Mesendoderm (in vitro differentiated cells): ENCODE measurements around the gene AMFR.
A peak's percentile ranks its signal among the peaks of the same experiment; 100 is the strongest.

Source experiments
- DNase-seq: peaks from one replicate; pipeline ENCODE4 v3.0.0; 2013
- H2AK5ac ChIP-seq: 2 replicates; pipeline ENCODE4 v1.6.1; 2013; ENCODE audit warnings: low read length, inconsistent platforms
- H2BK120ac ChIP-seq: 2 replicates; pipeline ENCODE4 v1.6.1; 2013; ENCODE audit warnings: low read depth, mild to moderate bottlenecking, low read length, moderate library complexity, mixed read lengths
- H2BK15ac ChIP-seq: replicated peaks from 2 replicates; pipeline ENCODE4 v1.6.1; 2013; ENCODE audit warnings: low read depth, mild to moderate bottlenecking, moderate library complexity
- H2BK5ac ChIP-seq: 2 replicates; pipeline ENCODE4 v1.6.1; 2013; ENCODE audit warnings: low read length, inconsistent platforms
- H3K18ac ChIP-seq: 2 replicates; pipeline ENCODE4 v1.6.1; 2013; ENCODE audit warnings: mild to moderate bottlenecking, low read length, mixed read lengths
- H3K23ac ChIP-seq: one replicate; pipeline ENCODE4 v1.6.1; 2013; ENCODE audit warnings: low read length
- H3K27ac ChIP-seq: 2 replicates; pipeline ENCODE4 v1.5.1; 2013; ENCODE audit warnings: low read depth, mild to moderate bottlenecking, inconsistent platforms, low read length, moderate library complexity
- H3K27me3 ChIP-seq: 2 replicates; pipeline ENCODE4 v1.6.1; 2013; ENCODE audit warnings: low read length, control low read depth, mild to moderate bottlenecking, inconsistent platforms; ENCODE audit not compliant: insufficient read depth, poor library complexity
- H3K36me3 ChIP-seq: 2 replicates; pipeline ENCODE4 v1.6.1; 2013; ENCODE audit warnings: low read length, inconsistent platforms; ENCODE audit not compliant: control insufficient read depth, insufficient read depth
- H3K4ac ChIP-seq: one replicate; pipeline ENCODE4 v1.6.1; 2013; ENCODE audit warnings: low read depth, mild to moderate bottlenecking, low read length, moderate library complexity
- H3K4me1 ChIP-seq: 2 replicates; pipeline ENCODE4 v1.6.1; 2013; ENCODE audit warnings: low read depth, low read length, inconsistent platforms; ENCODE audit not compliant: control insufficient read depth
- H3K4me2 ChIP-seq: 2 replicates; pipeline ENCODE4 v1.6.1; 2013; ENCODE audit warnings: low read length
- H3K4me3 ChIP-seq: 2 replicates; pipeline ENCODE4 v1.5.1; 2013; ENCODE audit warnings: mild to moderate bottlenecking, low read length
- H3K56ac ChIP-seq: one replicate; pipeline ENCODE4 v1.6.1; 2013; ENCODE audit warnings: low read length
- H3K79me1 ChIP-seq: 2 replicates; pipeline ENCODE4 v1.6.1; 2013; ENCODE audit warnings: low read length, inconsistent platforms
- H3K79me2 ChIP-seq: 2 replicates; pipeline ENCODE4 v1.6.1; 2013; ENCODE audit warnings: mild to moderate bottlenecking, low read length; ENCODE audit not compliant: control insufficient read depth, insufficient read depth
- H3K9ac ChIP-seq: 2 replicates; pipeline ENCODE4 v1.6.1; 2013; ENCODE audit warnings: low read length, inconsistent platforms
- H4K5ac ChIP-seq: one replicate; pipeline ENCODE4 v1.6.1; 2013; ENCODE audit warnings: low read length
- H4K8ac ChIP-seq: one replicate; pipeline ENCODE4 v1.6.1; 2013; ENCODE audit warnings: low read depth, mild to moderate bottlenecking, control low read depth, low read length, moderate library complexity
- WGBS: extraction: QIAGEN DNeasy Blood & Tissue Kit; methylation state at CpG from one replicate; pipeline ENCODE4 v1.1.7; 2013; ENCODE audit warnings: low lambda C conversion rate, missing lambda C conversion rate; ENCODE audit not compliant: insufficient coverage; ENCODE audit errors: extremely low coverage; 5-methylcytosine and 5-hydroxymethylcytosine counted together

The AMFR gene

DNA sequence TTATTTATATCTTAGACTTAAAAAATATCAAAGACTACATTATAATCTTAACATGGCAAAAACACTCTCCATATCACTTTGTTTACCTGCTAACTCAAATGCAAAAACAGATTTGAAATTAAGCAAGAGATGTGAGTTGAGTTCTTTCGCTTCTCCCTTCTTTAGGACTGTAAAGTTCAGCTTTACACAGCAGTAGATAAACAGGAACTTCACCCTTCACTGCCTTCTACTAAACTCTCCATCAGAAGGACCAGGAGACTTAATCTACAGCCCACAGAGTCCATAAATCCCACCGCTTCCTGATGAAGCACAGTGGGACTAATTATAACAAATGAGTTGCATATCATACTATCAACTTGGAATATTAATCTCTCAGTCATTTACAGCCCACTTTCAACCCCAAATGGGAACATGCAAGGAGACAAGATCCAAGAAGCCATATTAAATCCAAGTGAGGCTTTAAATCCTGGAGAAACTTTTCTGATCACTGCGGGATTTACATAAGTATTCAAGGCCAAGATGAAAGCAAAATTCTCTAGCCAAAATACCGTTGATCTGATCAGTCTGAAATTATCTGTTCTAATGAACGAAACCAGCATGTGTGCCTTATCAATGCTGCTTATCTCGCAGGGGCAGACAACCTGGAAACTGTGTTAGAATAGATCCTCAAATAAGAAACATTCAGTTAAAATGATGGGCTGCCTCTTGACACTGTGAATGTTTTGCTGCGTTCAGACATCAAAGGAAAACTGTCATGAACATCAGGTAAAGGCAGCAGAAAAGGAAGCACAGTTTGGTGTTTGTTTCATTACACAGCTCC, 1.6 kb downstream of the AMFR start:
- Histone ChIP-seq H3K9ac (peak overlapping the region; percentile 88), H2AK5ac (no peak overlapping the region), H4K5ac (no peak overlapping the region), H2BK5ac (no peak overlapping the region), H3K56ac (peak overlapping the region; percentile 93), H3K36me3 (no peaks in the 10 kb centered on the region), H3K79me2 (peaks cover 22% of the 10 kb centered on the region), H3K4me1 (peaks cover 16% of the 10 kb centered on the region), H3K4me2 (peak overlapping the region; percentile 31), H3K4ac (no peak overlapping the region), H3K27ac (no peak overlapping the region), H3K23ac (no peak overlapping the region), H2BK120ac (peak overlapping the region; percentile 82), H4K8ac (no peak overlapping the region), H2BK15ac (no peak overlapping the region), H3K79me1 (peaks cover 11% of the 10 kb centered on the region), H3K4me3 (peak overlapping the region; percentile 79), H3K27me3 (no peaks in the 10 kb centered on the region), H3K18ac (peak overlapping the region; percentile 100)
- WGBS: no CpG with 5 or more reads among the region's 7 CpGs
- DNase-seq: peak; percentile 44

DNA sequence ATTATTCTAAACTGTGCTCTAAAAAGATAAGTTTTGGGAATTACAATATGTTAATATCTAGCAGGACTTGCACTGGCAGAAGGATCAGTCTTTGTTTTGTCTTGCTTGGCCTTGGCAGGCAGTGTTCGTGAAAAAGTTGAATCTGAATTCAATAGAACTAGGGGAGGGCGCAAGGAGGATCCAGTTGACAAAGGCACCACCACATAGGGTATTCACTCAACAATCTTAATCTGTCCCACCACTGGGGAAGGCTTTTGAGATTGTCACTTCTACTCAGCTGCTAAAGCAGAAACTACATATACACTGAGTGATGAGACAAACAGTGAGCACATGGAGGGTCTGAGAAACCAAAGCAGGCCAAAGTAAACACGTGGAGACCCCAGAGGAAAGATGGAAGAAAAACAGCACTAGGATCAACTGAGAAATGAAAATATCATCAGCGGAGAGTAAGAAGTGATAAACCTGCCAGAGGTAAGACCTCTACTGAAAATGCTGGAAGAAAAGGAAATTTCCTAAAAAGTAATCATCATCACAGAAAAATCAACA, 2.4 kb downstream of the AMFR start:
- Histone ChIP-seq H3K4me1 (peaks cover 16% of the 10 kb centered on the region), H3K23ac (no peak overlapping the region), H3K27me3 (no peaks in the 10 kb centered on the region), H3K4me3 (no peak overlapping the region), H3K4me2 (peak overlapping the region; percentile 18), H4K8ac (no peak overlapping the region), H2BK15ac (no peak overlapping the region), H2AK5ac (no peak overlapping the region), H3K79me2 (peaks cover 22% of the 10 kb centered on the region), H3K27ac (peak overlapping the region; percentile 28), H2BK5ac (no peak overlapping the region), H3K4ac (no peak overlapping the region), H2BK120ac (no peak overlapping the region), H4K5ac (no peak overlapping the region), H3K9ac (no peak overlapping the region), H3K56ac (no peak overlapping the region), H3K36me3 (no peaks in the 10 kb centered on the region), H3K18ac (no peak overlapping the region), H3K79me1 (peaks cover 10% of the 10 kb centered on the region)
- DNase-seq: peak; percentile 46
- no CpG with 5 or more reads among the region's 4 CpGs for WGBS

DNA sequence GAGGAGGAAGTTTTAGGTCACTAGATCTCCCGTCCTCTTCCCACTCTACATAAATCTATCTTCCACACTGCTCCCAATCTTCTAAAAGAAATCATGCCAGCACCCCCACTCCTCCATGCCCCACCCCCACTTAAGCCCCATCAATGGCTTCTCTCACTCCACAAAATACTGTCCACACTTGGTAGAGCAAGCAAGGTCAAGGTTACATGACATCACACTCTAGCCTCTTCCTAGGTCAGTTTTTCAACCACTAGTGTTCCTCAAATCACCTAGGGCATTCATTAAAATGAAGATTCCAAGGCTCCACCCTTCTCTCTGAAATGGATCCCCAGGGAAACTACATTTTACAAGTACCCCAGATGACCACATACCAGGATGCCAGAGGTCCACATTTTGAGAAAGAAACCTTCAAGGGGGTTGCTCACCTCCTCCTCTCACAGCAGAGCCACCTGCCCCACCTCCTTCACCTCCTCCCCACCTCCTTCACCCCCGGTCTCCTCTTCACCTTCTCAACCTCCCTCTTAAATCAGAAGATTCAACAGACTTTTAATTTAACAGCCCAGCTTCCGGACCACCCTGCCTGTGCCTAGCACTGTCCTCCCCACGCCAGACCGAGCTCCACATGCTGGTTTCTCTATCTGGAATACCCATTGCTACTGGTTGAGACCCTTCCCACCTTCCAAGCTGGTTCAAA, 3.2 kb downstream of the AMFR start:
- Histone ChIP-seq H3K4me2 (no peak overlapping the region), H2BK15ac (no peak overlapping the region), H3K4ac (peak overlapping the region; percentile 9), H3K79me1 (peaks cover 10% of the 10 kb centered on the region), H2BK120ac (no peak overlapping the region), H3K9ac (no peak overlapping the region), H3K56ac (no peak overlapping the region), H3K4me1 (peaks cover 16% of the 10 kb centered on the region), H3K18ac (peak overlapping the region; percentile 18), H4K5ac (no peak overlapping the region), H3K23ac (no peak overlapping the region), H4K8ac (no peak overlapping the region), H3K36me3 (no peaks in the 10 kb centered on the region), H3K27me3 (no peaks in the 10 kb centered on the region), H2BK5ac (no peak overlapping the region), H3K4me3 (no peak overlapping the region), H2AK5ac (no peak overlapping the region), H3K79me2 (peaks cover 24% of the 10 kb centered on the region), H3K27ac (no peak overlapping the region)
- 100% methylated on average over 1 of the region's 5 CpGs for WGBS
- DNase-seq: no peak

DNA sequence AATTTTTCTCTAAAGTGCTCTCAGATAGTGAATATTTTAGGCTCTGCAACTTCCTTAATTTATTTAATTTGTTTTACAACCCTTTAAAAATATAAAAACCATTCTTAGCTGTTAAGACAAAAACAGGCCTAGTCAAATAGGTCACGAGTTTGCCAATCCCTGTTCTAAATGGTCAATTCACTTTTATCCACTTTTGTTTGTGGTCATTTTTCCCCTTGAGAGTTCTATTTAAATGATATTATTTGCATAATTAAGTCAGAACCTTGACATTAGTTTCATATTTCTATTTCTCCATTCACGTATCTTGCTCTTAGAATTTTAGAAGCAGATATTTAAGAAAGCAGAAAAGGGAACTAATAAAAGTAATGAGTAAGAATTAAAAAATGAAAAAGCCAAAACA, 4.0 kb downstream of the AMFR start:
- H3K4ac ChIP-seq: no peak overlapping the region
- no peak overlapping the region for H4K8ac ChIP-seq
- H4K5ac ChIP-seq: no peak overlapping the region
- H2BK120ac ChIP-seq: no peak overlapping the region
- no peak overlapping the region for H2BK5ac ChIP-seq
- H3K79me2 ChIP-seq: peaks cover 24% of the 10 kb centered on the region
- no peak overlapping the region for H2BK15ac ChIP-seq
- WGBS: no CpG with 5 or more reads among the region's 2 CpGs
- no peak overlapping the region for H3K27ac ChIP-seq
- peaks cover 16% of the 10 kb centered on the region for H3K4me1 ChIP-seq
- no peak for DNase-seq
- no peak overlapping the region for H3K18ac ChIP-seq
- no peaks in the 10 kb centered on the region for H3K36me3 ChIP-seq
- no peak overlapping the region for H3K56ac ChIP-seq
- no peak overlapping the region for H3K9ac ChIP-seq
- H3K4me2 ChIP-seq: no peak overlapping the region
- peaks cover 10% of the 10 kb centered on the region for H3K79me1 ChIP-seq
- H3K27me3 ChIP-seq: no peaks in the 10 kb centered on the region
- H3K23ac ChIP-seq: no peak overlapping the region
- no peak overlapping the region for H3K4me3 ChIP-seq
- no peak overlapping the region for H2AK5ac ChIP-seq

DNA sequence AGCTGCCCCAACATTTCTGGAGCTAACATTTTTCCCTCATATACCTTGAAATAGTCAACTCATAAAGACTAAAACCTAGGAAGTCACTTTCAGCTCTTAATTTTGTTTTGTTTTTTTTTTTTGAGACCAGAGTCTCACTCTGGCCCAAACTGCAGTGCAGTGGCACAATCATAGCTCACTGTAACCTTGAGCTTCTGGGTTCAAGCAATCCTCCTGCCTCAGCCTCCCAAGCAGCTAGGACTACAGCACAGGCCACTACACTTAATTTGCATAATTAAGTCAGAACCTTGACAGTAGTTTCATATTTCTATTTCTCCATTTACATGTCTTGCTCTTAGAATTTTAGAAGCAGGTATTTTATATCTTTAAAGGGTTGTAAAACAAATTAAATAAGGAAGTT, 4.7 kb downstream of the AMFR start:
- no peak for DNase-seq
- H3K27me3 ChIP-seq: no peaks in the 10 kb centered on the region
- no peak overlapping the region for H3K4me2 ChIP-seq
- no peak overlapping the region for H2BK5ac ChIP-seq
- H2BK120ac ChIP-seq: no peak overlapping the region
- H3K4me1 ChIP-seq: peaks cover 16% of the 10 kb centered on the region
- H3K79me2 ChIP-seq: peaks cover 24% of the 10 kb centered on the region
- H3K4ac ChIP-seq: no peak overlapping the region
- H3K23ac ChIP-seq: no peak overlapping the region
- no peak overlapping the region for H2BK15ac ChIP-seq
- no peak overlapping the region for H4K5ac ChIP-seq
- no peaks in the 10 kb centered on the region for H3K36me3 ChIP-seq
- H3K9ac ChIP-seq: no peak overlapping the region
- no peak overlapping the region for H2AK5ac ChIP-seq
- H3K79me1 ChIP-seq: peaks cover 10% of the 10 kb centered on the region
- no peak overlapping the region for H3K4me3 ChIP-seq
- H3K56ac ChIP-seq: no peak overlapping the region
- no peak overlapping the region for H3K18ac ChIP-seq
- H3K27ac ChIP-seq: no peak overlapping the region
- H4K8ac ChIP-seq: no peak overlapping the region
